ENCODE data around the gene CLNK. TPM values are rescaled to one million over a fixed set of nuclear protein-coding genes. Genes with fewer than 3 reads are reported as not detected.

Gene CLNK
- total RNA-seq, 1 experiment from 2014 or later = not detected

- intact Hi-C loops (cut with micrococcal nuclease) = no loop called here
- H3K9me3 ChIP-seq (ENCODE audit: control insufficient read depth in 1 of 2, insufficient read depth in 1 of 2, low read depth in 1 of 2, low read length in 2 of 2) = no peaks in the 10 kb centered on the region
- no peaks in the 10 kb centered on the region for H3K9me2 ChIP-seq (ENCODE audit: insufficient read depth)
- no peak for ATAC-seq
- no peak overlapping the region for H3K9ac ChIP-seq (ENCODE audit: low read length)
- H3K4me2 ChIP-seq (ENCODE audit: low read length) = no peak overlapping the region
- H3K27me3 ChIP-seq (ENCODE audit: insufficient read depth, low read length) = no peaks in the 10 kb centered on the region
- BruUV-seq (replicated peaks) = no TSS peak
- no peaks in the 10 kb centered on the region; a peak in 1 of 4 replicates for H3K4me1 ChIP-seq (ENCODE audit: control insufficient read depth in 1 of 2, insufficient read depth in 2 of 2, low read length in 2 of 2)
- H3K27ac ChIP-seq (ENCODE audit: low read depth, low read length) = no peak overlapping the region
- H3K79me2 ChIP-seq (ENCODE audit: insufficient read depth, low read length) = no peaks in the 10 kb centered on the region
- CTCF ChIA-PET = no interaction called here
- H3K4me3 ChIP-seq (replicated peaks in 1 of 2; ENCODE audit: low read depth in 1 of 2, low read length in 2 of 2) = no peak overlapping the region
- H2AFZ ChIP-seq (ENCODE audit: low read depth, low read length, poor library complexity, severe bottlenecking) = no peak overlapping the region
- no peaks in the 10 kb centered on the region for H4K20me1 ChIP-seq (ENCODE audit: insufficient read depth)
- DNase-seq (ENCODE audit: low read depth, low spot score) = no peak
- no peaks in the 10 kb centered on the region for H3K36me3 ChIP-seq (ENCODE audit: control insufficient read depth in 1 of 2, insufficient read depth in 2 of 2, low read length in 2 of 2)
- POLR2A ChIA-PET = no interaction called here
- TF ChIP-seq CEBPB (IDR thresholded peaks at IDR 0.05; ENCODE audit: low read depth) (no peak), SRF (IDR thresholded peaks at IDR 0.05; ENCODE audit: low read depth) (no peak), FOSL1 (IDR thresholded peaks at IDR 0.05; ENCODE audit: low read depth) (peak; percentile 30; the same call in 1 of the 2 replicates), YY1 (IDR thresholded peaks at IDR 0.05; ENCODE audit: extremely low read depth, insufficient replicate concordance, low read depth, low read length) (no peak), RAD21 (IDR thresholded peaks at IDR 0.05; ENCODE audit: low read depth) (no peak), SP1 (IDR thresholded peaks at IDR 0.05; ENCODE audit: low read depth) (no peak), ZNF274 (IDR thresholded peaks at IDR 0.05; ENCODE audit: low read depth, low read length) (no peak)
- RAD21 ChIA-PET (ENCODE audit: low non-redundant PET in 1 of 2, low total read pairs in 2 of 2, uncharacterized antibody in 2 of 2, unreplicated experiment in 2 of 2) = no interaction called here
These were observed 78.7 kb downstream of the CLNK start for GRCh38 chr4:10605746-10606482.

GRCh38 chr4:10605031-10605430 is 79.5 kb downstream of the CLNK start:
- H3K4me3 ChIP-seq (replicated peaks in 1 of 2; ENCODE audit: low read depth in 1 of 2, low read length in 2 of 2) = no peak overlapping the region
- CTCF ChIA-PET = no interaction called here
- RAD21 ChIA-PET (ENCODE audit: low non-redundant PET in 1 of 2, low total read pairs in 2 of 2, uncharacterized antibody in 2 of 2, unreplicated experiment in 2 of 2) = no interaction called here
- no peaks in the 10 kb centered on the region for H3K9me3 ChIP-seq (ENCODE audit: control insufficient read depth in 1 of 2, insufficient read depth in 1 of 2, low read depth in 1 of 2, low read length in 2 of 2)
- no peaks in the 10 kb centered on the region for H3K9me2 ChIP-seq (ENCODE audit: insufficient read depth)
- DNase-seq (ENCODE audit: low read depth, low spot score) = no peak
- TF ChIP-seq POLR2A (IDR thresholded peaks at IDR 0.05; ENCODE audit: borderline replicate concordance, extremely low read depth, insufficient read depth, insufficient read length) (no peak), JUND (IDR thresholded peaks at IDR 0.05) (no peak), EZH2 (IDR thresholded peaks at IDR 0.05) (no peak), SP1 (IDR thresholded peaks at IDR 0.05; ENCODE audit: low read depth) (no peak), CBX3 (IDR thresholded peaks at IDR 0.05; ENCODE audit: low read depth) (no peak), POLR2AphosphoS5 (IDR thresholded peaks at IDR 0.05; ENCODE audit: low read depth, low read length) (no peak), SIN3A (IDR thresholded peaks at IDR 0.05; ENCODE audit: low read depth) (no peak), EZH2phosphoT487 (IDR thresholded peaks at IDR 0.05; ENCODE audit: borderline replicate concordance) (no peak), YY1 (IDR thresholded peaks at IDR 0.05; ENCODE audit: extremely low read depth, insufficient replicate concordance, low read depth, low read length) (no peak)
- H3K4me2 ChIP-seq (ENCODE audit: low read length) = no peak overlapping the region
- H2AFZ ChIP-seq (ENCODE audit: low read depth, low read length, poor library complexity, severe bottlenecking) = no peak overlapping the region
- H3K4me1 ChIP-seq (ENCODE audit: control insufficient read depth in 1 of 2, insufficient read depth in 2 of 2, low read length in 2 of 2) = no peaks in the 10 kb centered on the region
- no peaks in the 10 kb centered on the region for H3K27me3 ChIP-seq (ENCODE audit: insufficient read depth, low read length)
- H3K36me3 ChIP-seq (ENCODE audit: control insufficient read depth in 1 of 2, insufficient read depth in 2 of 2, low read length in 2 of 2) = no peaks in the 10 kb centered on the region
- POLR2A ChIA-PET = no interaction called here
- no peaks in the 10 kb centered on the region for H3K79me2 ChIP-seq (ENCODE audit: insufficient read depth, low read length)
- BruUV-seq (replicated peaks) = no TSS peak
- no peaks in the 10 kb centered on the region for H4K20me1 ChIP-seq (ENCODE audit: insufficient read depth)
- no peak for ATAC-seq
- H3K9ac ChIP-seq (ENCODE audit: low read length) = no peak overlapping the region
- intact Hi-C loops (cut with micrococcal nuclease) = no loop called here
- H3K27ac ChIP-seq (ENCODE audit: low read depth, low read length) = no peak overlapping the region

All from HCT116 (cell line).